ENCODE measurements around the gene NSG1. TPM values are rescaled to one million over a fixed set of nuclear protein-coding genes. Genes with fewer than 3 reads are reported as not detected.
A peak's percentile ranks its signal among the peaks of the same experiment; 100 is the strongest.
"Not testable (repeated sequence)": the region's sequence is repeated elsewhere in the genome, so short reads cannot be mapped to it uniquely, and the experiment has no call there.

NSG1 gene
- total and polyA plus RNA-seq, 4 donors = 0.58 to 1.5 (median 0.78) TPM; not detected in 1

GRCh38 chr4:4417886-4418285 lies 31.0 kb downstream of the NSG1 start:
- Histone ChIP-seq H3K36me3 (ENCODE audit: control insufficient read depth in 1 of 2, insufficient read depth in 2 of 2, low read length in 1 of 2) (peaks cover 4 to 14% of the 10 kb centered on the region in 2 donors), H3K27me3 (ENCODE audit: control insufficient read depth in 1 of 2, insufficient read depth in 2 of 2, low read length in 1 of 2) (no peaks in the 10 kb centered on the region), H3K4me1 (ENCODE audit: control insufficient read depth in 1 of 2, insufficient read depth in 2 of 2, low read length in 2 of 2) (no peaks in the 10 kb centered on the region), H3K4me3 (ENCODE audit: low read length in 2 of 2) (no peak overlapping the region), H3K27ac (ENCODE audit: low read depth in 1 of 2, low read length in 2 of 2) (no peak overlapping the region), H3K9me3 (ENCODE audit: control insufficient read depth, low read length) (no peaks in the 10 kb centered on the region)
- intact Hi-C loops (cut with DNase I) = no loop called here
- WGBS, 2 donors = 64 to 70% methylated on average over 7 of the region's 7 CpGs
- DNase-seq (peak in 1 of 2 donors; percentile 48), ATAC-seq (ENCODE audit: low FRiP score) (no peak)

- Histone ChIP-seq H3K27ac (ENCODE audit: low read depth in 1 of 2, low read length in 2 of 2) (no peak overlapping the region), H3K9me3 (ENCODE audit: control insufficient read depth, low read length) (no peaks in the 10 kb centered on the region), H3K36me3 (ENCODE audit: control insufficient read depth in 1 of 2, insufficient read depth in 2 of 2, low read length in 1 of 2) (peaks cover 4 to 17% of the 10 kb centered on the region in 2 donors), H3K27me3 (ENCODE audit: control insufficient read depth in 1 of 2, insufficient read depth in 2 of 2, low read length in 1 of 2) (no peaks in the 10 kb centered on the region), H3K4me1 (ENCODE audit: control insufficient read depth in 1 of 2, insufficient read depth in 2 of 2, low read length in 2 of 2) (no peaks in the 10 kb centered on the region), H3K4me3 (ENCODE audit: low read length in 2 of 2) (no peak overlapping the region)
- intact Hi-C loops (cut with DNase I) = no loop called here
- ATAC-seq (ENCODE audit: low FRiP score) (no peak), DNase-seq (peak in 1 of 2 donors; percentile 62)
- WGBS, 2 donors = 90% methylated on average over 19 of the region's 19 CpGs
Measured at GRCh38 chr4:4418676-4419390, 31.9 kb downstream of the NSG1 start.

GRCh38 chr4:4419896-4420295 lies 33.0 kb downstream of the NSG1 start:
- Histone ChIP-seq H3K4me1 (ENCODE audit: control insufficient read depth in 1 of 2, insufficient read depth in 2 of 2, low read length in 2 of 2) (no peaks in the 10 kb centered on the region), H3K36me3 (ENCODE audit: control insufficient read depth in 1 of 2, insufficient read depth in 2 of 2, low read length in 1 of 2) (peaks cover 4 to 17% of the 10 kb centered on the region in 2 donors), H3K4me3 (ENCODE audit: low read length in 2 of 2) (no peak overlapping the region), H3K27ac (ENCODE audit: low read depth in 1 of 2, low read length in 2 of 2) (no peak overlapping the region), H3K27me3 (ENCODE audit: control insufficient read depth in 1 of 2, insufficient read depth in 2 of 2, low read length in 1 of 2) (no peaks in the 10 kb centered on the region), H3K9me3 (ENCODE audit: control insufficient read depth, low read length) (no peaks in the 10 kb centered on the region)
- 94 to 96% methylated on average over 12 of the region's 12 CpGs for WGBS, 2 donors
- DNase-seq (peak in 1 of 2 donors; percentile 59), ATAC-seq (ENCODE audit: low FRiP score) (no peak)
- intact Hi-C loops (cut with DNase I) = no loop called here

- Histone ChIP-seq H3K27ac (ENCODE audit: low read depth in 1 of 2, low read length in 2 of 2) (no peak overlapping the region), H3K27me3 (ENCODE audit: control insufficient read depth in 1 of 2, insufficient read depth in 2 of 2, low read length in 1 of 2) (no peaks in the 10 kb centered on the region), H3K4me1 (ENCODE audit: control insufficient read depth in 1 of 2, insufficient read depth in 2 of 2, low read length in 2 of 2) (no peaks in the 10 kb centered on the region), H3K4me3 (ENCODE audit: low read length in 2 of 2) (no peak overlapping the region), H3K36me3 (ENCODE audit: control insufficient read depth in 1 of 2, insufficient read depth in 2 of 2, low read length in 1 of 2) (peaks cover 4 to 17% of the 10 kb centered on the region in 2 donors), H3K9me3 (ENCODE audit: control insufficient read depth, low read length) (no peaks in the 10 kb centered on the region)
- WGBS, 2 donors = 95 to 97% methylated on average over 12 of the region's 12 CpGs
- intact Hi-C loops (cut with DNase I) = no loop called here
- peak in 1 of 2 donors; percentile 42 for DNase-seq
- no peak for ATAC-seq (ENCODE audit: low FRiP score)
Measured at GRCh38 chr4:4420421-4420820, 33.5 kb downstream of the NSG1 start.

- Histone ChIP-seq H3K27ac (ENCODE audit: low read depth in 1 of 2, low read length in 2 of 2) (no peak overlapping the region), H3K4me1 (ENCODE audit: control insufficient read depth in 1 of 2, insufficient read depth in 2 of 2, low read length in 2 of 2) (no peaks in the 10 kb centered on the region), H3K4me3 (ENCODE audit: low read length in 2 of 2) (no peak overlapping the region), H3K36me3 (ENCODE audit: control insufficient read depth in 1 of 2, insufficient read depth in 2 of 2, low read length in 1 of 2) (peaks cover 4 to 17% of the 10 kb centered on the region in 2 donors), H3K27me3 (ENCODE audit: control insufficient read depth in 1 of 2, insufficient read depth in 2 of 2, low read length in 1 of 2) (no peaks in the 10 kb centered on the region), H3K9me3 (ENCODE audit: control insufficient read depth, low read length) (no peaks in the 10 kb centered on the region)
- intact Hi-C loops (cut with DNase I) = no loop called here
- DNase-seq (no peak), ATAC-seq (ENCODE audit: low FRiP score) (no peak)
- 96 to 97% methylated on average over 11 of the region's 11 CpGs for WGBS, 2 donors
Measured at GRCh38 chr4:4421356-4421755, 34.5 kb downstream of the NSG1 start.

GRCh38 chr4:4422117-4422516 lies 35.2 kb downstream of the NSG1 start:
- H3K27ac ChIP-seq (ENCODE audit: low read depth in 1 of 2, low read length in 2 of 2); H3K9me3 ChIP-seq (ENCODE audit: control insufficient read depth, low read length); ATAC-seq (ENCODE audit: low FRiP score); H3K4me3 ChIP-seq (ENCODE audit: low read length in 2 of 2); H3K4me1 ChIP-seq (ENCODE audit: control insufficient read depth in 1 of 2, insufficient read depth in 2 of 2, low read length in 2 of 2); H3K27me3 ChIP-seq (ENCODE audit: control insufficient read depth in 1 of 2, insufficient read depth in 2 of 2, low read length in 1 of 2); intact Hi-C loops (cut with DNase I): not testable (repeated sequence)
- DNase-seq = peak in 1 of 2 donors; percentile 51
- 93 to 94% methylated on average over 7 of the region's 7 CpGs for WGBS, 2 donors
- H3K36me3 ChIP-seq (ENCODE audit: control insufficient read depth in 1 of 2, insufficient read depth in 2 of 2, low read length in 1 of 2) = peaks cover 4 to 17% of the 10 kb centered on the region in 2 donors

- 71 to 75% methylated on average over 12 of the region's 12 CpGs for WGBS, 2 donors
- peaks cover 4 to 17% of the 10 kb centered on the region in 2 donors for H3K36me3 ChIP-seq (ENCODE audit: control insufficient read depth in 1 of 2, insufficient read depth in 2 of 2, low read length in 1 of 2)
- no peak overlapping the region for H3K27ac ChIP-seq (ENCODE audit: low read depth in 1 of 2, low read length in 2 of 2)
- H3K9me3 ChIP-seq (ENCODE audit: control insufficient read depth, low read length) = no peaks in the 10 kb centered on the region
- no peak for ATAC-seq (ENCODE audit: low FRiP score)
- no peaks in the 10 kb centered on the region for H3K27me3 ChIP-seq (ENCODE audit: control insufficient read depth in 1 of 2, insufficient read depth in 2 of 2, low read length in 1 of 2)
- intact Hi-C loops (cut with DNase I) = no loop called here
- no peak overlapping the region for H3K4me3 ChIP-seq (ENCODE audit: low read length in 2 of 2)
- no peaks in the 10 kb centered on the region for H3K4me1 ChIP-seq (ENCODE audit: control insufficient read depth in 1 of 2, insufficient read depth in 2 of 2, low read length in 2 of 2)
- no peak for DNase-seq
Measured at GRCh38 chr4:4422856-4423499, 36.1 kb downstream of the NSG1 start.

- Histone ChIP-seq H3K27me3 (ENCODE audit: control insufficient read depth in 1 of 2, insufficient read depth in 2 of 2, low read length in 1 of 2) (no peaks in the 10 kb centered on the region), H3K27ac (ENCODE audit: low read depth in 1 of 2, low read length in 2 of 2) (no peak overlapping the region), H3K4me3 (ENCODE audit: low read length in 2 of 2) (no peak overlapping the region), H3K36me3 (ENCODE audit: control insufficient read depth in 1 of 2, insufficient read depth in 2 of 2, low read length in 1 of 2) (peaks cover 4 to 17% of the 10 kb centered on the region in 2 donors), H3K4me1 (ENCODE audit: control insufficient read depth in 1 of 2, insufficient read depth in 2 of 2, low read length in 2 of 2) (no peaks in the 10 kb centered on the region), H3K9me3 (ENCODE audit: control insufficient read depth, low read length) (no peaks in the 10 kb centered on the region)
- no peak for ATAC-seq (ENCODE audit: low FRiP score)
- intact Hi-C loops (cut with DNase I) = no loop called here
- WGBS, 2 donors = 77 to 87% methylated on average over 9 of the region's 9 CpGs
- DNase-seq = peak in 1 of 2 donors; percentile 35
Measured at GRCh38 chr4:4423706-4424498, 37.0 kb downstream of the NSG1 start.

Data from aorta (tissue), 5 donors.